Measurements from ENCODE around the gene SNX25.

DNA sequence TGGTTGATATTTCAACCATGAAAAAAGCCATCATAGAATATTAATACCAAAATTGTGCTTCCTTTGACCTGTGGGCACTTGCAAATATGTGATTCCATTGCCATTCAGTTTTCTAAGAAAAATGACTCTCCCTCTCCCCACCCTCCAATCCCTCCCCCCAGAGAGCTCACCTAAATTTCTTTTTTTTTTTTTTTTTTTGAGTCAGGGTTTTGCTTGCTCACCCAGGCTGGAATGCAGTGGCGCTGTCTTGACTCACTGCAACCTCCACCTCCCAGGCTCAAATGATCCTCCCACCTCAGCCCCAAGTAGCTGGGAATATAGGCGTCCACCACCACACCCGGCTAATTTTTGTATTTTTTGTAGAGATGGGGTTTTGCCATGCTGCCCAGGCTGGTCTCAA lies 47.0 kb downstream of the SNX25 start:
- no peak for TF ChIP-seq CTCF (conservative IDR thresholded peaks at IDR 0.05; ENCODE audit: low read depth in 2 of 2)
- TF ChIP-seq POLR2AphosphoS5 (IDR thresholded peaks at IDR 0.05; ENCODE audit: low read depth): no peak
- no peak for TF ChIP-seq ZNF331 (CRISPR knock-in tag; IDR thresholded peaks at IDR 0.05; ENCODE audit: low read depth)
- TF ChIP-seq CREB1 (CRISPR knock-in tag; IDR thresholded peaks at IDR 0.05; ENCODE audit: low read depth): no peak
- no peak for TF ChIP-seq EZH2 (IDR thresholded peaks at IDR 0.05; ENCODE audit: low read depth, unreplicated experiment)
- no peak for TF ChIP-seq JUNB (IDR thresholded peaks at IDR 0.05; ENCODE audit: unreplicated experiment)

Measured in GM23338 (cell line).